NT2/D1 (cell line): Measurements from ENCODE around the gene ZFYVE16.

Source experiments
- DNase-seq: peaks from one replicate; pipeline ENCODE4 v3.0.0-alpha.2; 2011; ENCODE audit warnings: low read depth, low spot score
- H3K27me3 ChIP-seq: 2 replicates; pipeline ENCODE4 v1.6.0; 2011; ENCODE audit warnings: mild to moderate bottlenecking; ENCODE audit not compliant: insufficient read length, insufficient read depth
- H3K36me3 ChIP-seq: 2 replicates; pipeline ENCODE4 v1.6.1; 2011; ENCODE audit warnings: mild to moderate bottlenecking, low read length, mixed read lengths; ENCODE audit not compliant: insufficient read depth, insufficient read length
- H3K4me1 ChIP-seq: 2 replicates; pipeline ENCODE4 v1.5.1; 2011; ENCODE audit not compliant: insufficient read depth, insufficient read length
- H3K4me3 ChIP-seq: 2 replicates; pipeline ENCODE4 v1.5.1; 2011; ENCODE audit warnings: low read depth; ENCODE audit not compliant: insufficient read length
- H3K9ac ChIP-seq: 2 replicates; pipeline ENCODE4 v1.6.0; 2011; ENCODE audit warnings: low read depth; ENCODE audit not compliant: insufficient read length
- H3K9me3 ChIP-seq: 2 replicates; pipeline ENCODE4 v1.5.1; 2011; ENCODE audit warnings: mild to moderate bottlenecking, low read length; ENCODE audit not compliant: insufficient read depth
- SUZ12 ChIP-seq: IDR thresholded peaks from 2 replicates; pipeline ENCODE4 v1.6.1; 2011; ENCODE audit not compliant: insufficient read length, insufficient read depth; ENCODE audit errors: extremely low read depth
- YY1 ChIP-seq: IDR thresholded peaks from 2 replicates; pipeline ENCODE4 v1.6.1; 2011; ENCODE audit not compliant: insufficient read length, insufficient read depth
- ZNF274 ChIP-seq: IDR thresholded peaks from 2 replicates; pipeline ENCODE4 v1.6.1; 2011; ENCODE audit warnings: mild to moderate bottlenecking, low read depth, low read length

Gene ZFYVE16

DNA sequence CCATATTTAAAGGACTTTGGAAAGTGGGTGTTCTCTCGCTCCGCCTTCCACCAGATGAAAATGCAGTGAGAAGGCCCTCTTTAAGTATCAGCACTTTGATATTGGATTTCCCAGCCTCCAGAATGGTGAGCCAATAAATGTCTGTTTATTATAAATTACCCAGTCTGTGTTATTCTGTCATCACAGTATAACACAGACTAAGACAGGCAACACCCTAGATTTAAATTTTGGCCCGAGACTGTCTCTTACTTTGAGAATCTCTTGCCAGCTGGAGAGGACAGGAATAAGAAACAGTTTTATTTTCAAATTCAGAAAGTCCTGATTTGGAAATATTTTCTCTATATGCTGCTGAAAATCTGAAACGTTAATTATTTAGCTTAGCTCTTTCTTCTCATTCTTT, 101.5 kb downstream of the ZFYVE16 start:
- Histone ChIP-seq H3K36me3 (no peaks in the 10 kb centered on the region), H3K4me3 (no peak overlapping the region), H3K27me3 (no peaks in the 10 kb centered on the region), H3K9ac (no peak overlapping the region), H3K9me3 (no peaks in the 10 kb centered on the region), H3K4me1 (no peaks in the 10 kb centered on the region)
- DNase-seq = no peak
- no peak for TF ChIP-seq SUZ12
- no peak for TF ChIP-seq ZNF274
- TF ChIP-seq YY1 = no peak

DNA sequence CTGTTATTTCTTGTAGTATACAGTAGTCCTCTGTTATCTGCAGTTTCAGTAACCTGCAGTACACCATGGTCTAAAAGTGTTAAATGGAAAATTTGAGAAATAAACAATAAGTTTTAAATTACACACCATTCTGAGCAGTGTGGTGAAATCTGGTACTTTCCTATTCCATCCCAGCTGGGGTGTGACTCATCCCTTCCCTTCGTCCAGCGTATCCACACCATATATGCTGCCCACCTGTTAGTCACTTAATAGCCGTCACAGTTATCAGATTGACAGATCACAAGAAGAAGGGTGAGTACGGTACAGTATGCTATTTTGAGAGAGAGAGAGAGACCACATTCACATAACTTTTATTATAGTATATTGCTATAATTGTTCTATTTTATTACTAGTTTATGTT, 109.0 kb downstream of the ZFYVE16 start:
- TF ChIP-seq YY1 = no peak
- TF ChIP-seq SUZ12 = no peak
- no peak for TF ChIP-seq ZNF274
- H3K9ac ChIP-seq = no peak overlapping the region
- no peaks in the 10 kb centered on the region for H3K36me3 ChIP-seq
- H3K9me3 ChIP-seq = no peaks in the 10 kb centered on the region
- H3K4me3 ChIP-seq = no peak overlapping the region
- no peaks in the 10 kb centered on the region for H3K27me3 ChIP-seq
- no peaks in the 10 kb centered on the region for H3K4me1 ChIP-seq
- DNase-seq = no peak
